Astrocyte (in vitro differentiated cells and primary cell): ENCODE results near the gene RASAL1. TPM values are rescaled to one million over a fixed set of nuclear protein-coding genes. Genes with fewer than 3 reads are reported as not detected.
"Not testable (repeated sequence)": the region's sequence is repeated elsewhere in the genome, so short reads cannot be mapped to it uniquely, and the experiment has no call there.

Experiments
- DNase-seq: peaks from one replicate; pipeline ENCODE4 v3.0.0-alpha.2; 2010; ENCODE audit warnings: low read depth
- FAIRE-seq: peaks from 2 replicates; lab custom pipeline; 2011; peaks lifted over from hg19 to GRCh38; lab: Jason Lieb, UNC
- H2AFZ ChIP-seq: 2 replicates; pipeline ENCODE4 v1.6.0; 2012; ENCODE audit warnings: low read depth, low read length, inconsistent platforms
- H3K27ac ChIP-seq: 2 replicates; pipeline ENCODE4 v1.5.1; 2011; ENCODE audit warnings: low read depth, low read length, inconsistent platforms
- H3K27me3 ChIP-seq: 2 replicates; pipeline ENCODE4 v1.6.0; 2011; ENCODE audit warnings: low read length, inconsistent platforms; ENCODE audit not compliant: insufficient read depth
- H3K36me3 ChIP-seq: 2 replicates; pipeline ENCODE4 v1.5.1; 2011; ENCODE audit warnings: low read length, inconsistent platforms; ENCODE audit not compliant: insufficient read depth
- H3K4me1 ChIP-seq: 2 replicates; pipeline ENCODE4 v1.5.1; 2011; ENCODE audit warnings: low read length, inconsistent platforms; ENCODE audit not compliant: insufficient read depth
- H3K4me2 ChIP-seq: 2 replicates; pipeline ENCODE4 v1.6.0; 2012; ENCODE audit warnings: low read length, inconsistent platforms
- H3K4me3 ChIP-seq: 2 replicates; pipeline ENCODE4 v1.5.1; 2011; ENCODE audit warnings: low read depth, mild to moderate bottlenecking, low read length, inconsistent platforms; ENCODE audit not compliant: insufficient read depth
- H3K79me2 ChIP-seq: 2 replicates; pipeline ENCODE4 v1.6.0; 2012; ENCODE audit warnings: mild to moderate bottlenecking, low read length, inconsistent platforms; ENCODE audit not compliant: insufficient read depth
- H3K9ac ChIP-seq: 2 replicates; pipeline ENCODE4 v1.6.0; 2012; ENCODE audit warnings: mild to moderate bottlenecking, low read length, inconsistent platforms
- H3K9me3 ChIP-seq: 2 replicates; pipeline ENCODE4 v1.5.1; 2012; ENCODE audit warnings: low read depth, mild to moderate bottlenecking, low read length, inconsistent platforms; ENCODE audit not compliant: insufficient read depth
- H4K20me1 ChIP-seq: 2 replicates; pipeline ENCODE4 v1.6.0; 2012; ENCODE audit warnings: low read length, inconsistent platforms; ENCODE audit not compliant: insufficient read depth
- H3K27ac Mint-ChIP-seq: one replicate; pipeline ENCODE4 v1.8.0; 2021; ENCODE audit warnings: mild to moderate bottlenecking, mixed read lengths; ENCODE audit not compliant: unreplicated experiment
- H3K27me3 Mint-ChIP-seq: one replicate; pipeline ENCODE4 v1.8.0; 2021; ENCODE audit warnings: low read depth, mixed read lengths; ENCODE audit not compliant: unreplicated experiment
- H3K36me3 Mint-ChIP-seq: one replicate; pipeline ENCODE4 v1.8.0; 2021; ENCODE audit warnings: low read depth, mixed read lengths; ENCODE audit not compliant: unreplicated experiment
- H3K4me1 Mint-ChIP-seq: one replicate; pipeline ENCODE4 v1.8.0; 2021; ENCODE audit warnings: low read depth, mixed read lengths; ENCODE audit not compliant: unreplicated experiment
- H3K4me3 Mint-ChIP-seq: one replicate; pipeline ENCODE4 v1.8.0; 2021; ENCODE audit warnings: mild to moderate bottlenecking, moderate library complexity, mixed read lengths; ENCODE audit not compliant: unreplicated experiment
- H3K9me3 Mint-ChIP-seq: one replicate; pipeline ENCODE4 v1.8.0; 2021; ENCODE audit warnings: mild to moderate bottlenecking, mixed read lengths; ENCODE audit not compliant: unreplicated experiment
- CTCF ChIP-seq: IDR thresholded peaks from 2 replicates; pipeline ENCODE4 v1.5.1; 2011; ENCODE audit warnings: low read depth, mild to moderate bottlenecking, inconsistent platforms, low read length, moderate library complexity; ENCODE audit not compliant: insufficient read depth
- EZH2 ChIP-seq: IDR thresholded peaks from 2 replicates; pipeline ENCODE4 v1.6.1; 2012; ENCODE audit warnings: mild to moderate bottlenecking, low read length, inconsistent platforms; ENCODE audit not compliant: insufficient read depth
- total RNA-seq: library from RNA; stranded (reverse); gene quantifications from 2 replicates; pipeline ENCODE4 v1.2.1, GENCODE V29; 2021

Gene RASAL1
- total RNA-seq, 1 donor from 2014 or later: 0.48 TPM

GRCh38 chr12:113142886-113143332 is 7.3 kb upstream of the RASAL1 start:
- no peaks in the 10 kb centered on the region for H3K9me3 ChIP-seq
- no peak overlapping the region for H2AFZ ChIP-seq
- no peaks in the 10 kb centered on the region for H3K36me3 ChIP-seq
- TF ChIP-seq CTCF (no peak), EZH2 (no peak)
- no peaks in the 10 kb centered on the region for H3K4me1 ChIP-seq
- H4K20me1 ChIP-seq: no peaks in the 10 kb centered on the region
- Mint-ChIP-seq H3K9me3 (peaks cover 4% of the 10 kb centered on the region), H3K27me3 (peaks cover 8% of the 10 kb centered on the region), H3K27ac (no peak overlapping the region), H3K36me3 (no peaks in the 10 kb centered on the region), H3K4me3 (no peak overlapping the region), H3K4me1 (no peaks in the 10 kb centered on the region)
- no peak overlapping the region for H3K4me2 ChIP-seq
- H3K9ac ChIP-seq: no peak overlapping the region
- H3K4me3 ChIP-seq: no peak overlapping the region
- H3K27ac ChIP-seq: no peak overlapping the region
- no peaks in the 10 kb centered on the region for H3K79me2 ChIP-seq
- no peaks in the 10 kb centered on the region for H3K27me3 ChIP-seq
- FAIRE-seq: no peak
- no peak for DNase-seq

- Mint-ChIP-seq H3K4me1 (no peaks in the 10 kb centered on the region), H3K9me3 (peaks cover 2% of the 10 kb centered on the region), H3K27me3 (peaks cover 8% of the 10 kb centered on the region), H3K27ac (no peak overlapping the region), H3K4me3 (no peak overlapping the region), H3K36me3 (no peaks in the 10 kb centered on the region)
- no peak overlapping the region for H3K27ac ChIP-seq
- no peaks in the 10 kb centered on the region for H3K79me2 ChIP-seq
- TF ChIP-seq EZH2: no peak
- TF ChIP-seq CTCF: no peak
- H3K4me1 ChIP-seq: no peaks in the 10 kb centered on the region
- H3K4me3 ChIP-seq: no peak overlapping the region
- DNase-seq (no peak), FAIRE-seq (no peak)
- no peaks in the 10 kb centered on the region for H4K20me1 ChIP-seq
- no peaks in the 10 kb centered on the region for H3K36me3 ChIP-seq
- H2AFZ ChIP-seq: peak overlapping the region; percentile 45
- H3K4me2 ChIP-seq: no peak overlapping the region
- H3K27me3 ChIP-seq: no peaks in the 10 kb centered on the region
- no peaks in the 10 kb centered on the region for H3K9me3 ChIP-seq
- no peak overlapping the region for H3K9ac ChIP-seq
Observed at GRCh38 chr12:113142173-113142885, 6.8 kb upstream of the RASAL1 start.

- H3K27ac ChIP-seq, FAIRE-seq, DNase-seq, H3K9ac ChIP-seq, H3K9me3 Mint-ChIP-seq, H4K20me1 ChIP-seq, H3K27ac Mint-ChIP-seq, H3K4me1 ChIP-seq, H3K27me3 ChIP-seq, H3K4me3 Mint-ChIP-seq, H3K36me3 Mint-ChIP-seq, H2AFZ ChIP-seq, H3K79me2 ChIP-seq, H3K4me2 ChIP-seq, H3K9me3 ChIP-seq, H3K4me1 Mint-ChIP-seq, H3K4me3 ChIP-seq, H3K36me3 ChIP-seq: not testable (repeated sequence)
- H3K27me3 Mint-ChIP-seq: peaks cover 12% of the 10 kb centered on the region
Observed at GRCh38 chr12:113141716-113142115, 6.2 kb upstream of the RASAL1 start.
